HAP-1 (cell line): Measurements from ENCODE around the gene BCO2.

Experiments
- DNase-seq, 2 experiments: peaks; one replicate each; pipeline ENCODE4 v3.0.0-alpha.2; 2016 to 2020; ENCODE audit warnings: low spot score in 2 of 2
- H3K27me3 ChIP-seq: fragments of 250-450 bp; sonication (Bioruptor Pico); 2 replicates; pipeline ENCODE4 v1.5.1; 2020; ENCODE audit warnings: low read depth, mild to moderate bottlenecking, moderate library complexity
- H3K36me3 ChIP-seq: fragments of 250-450 bp; sonication (Bioruptor Pico); replicated peaks from 2 replicates; pipeline ENCODE4 v1.5.1; 2020; ENCODE audit warnings: mild to moderate bottlenecking
- H3K4me1 ChIP-seq: fragments of 250-450 bp; sonication (Bioruptor Pico); 2 replicates; pipeline ENCODE4 v1.5.1; 2020; ENCODE audit warnings: mild to moderate bottlenecking
- H3K4me3 ChIP-seq: fragments of 250-450 bp; sonication (Bioruptor Pico); 2 replicates; pipeline ENCODE4 v1.5.1; 2020; ENCODE audit warnings: mild to moderate bottlenecking, moderate library complexity
- H3K9me3 ChIP-seq: fragments of 250-450 bp; sonication (Bioruptor Pico); 2 replicates; pipeline ENCODE4 v1.5.1; 2020; ENCODE audit warnings: mild to moderate bottlenecking, moderate library complexity
- in situ Hi-C: fragments of 300-500 bp; cut with MboI; formaldehyde crosslinking; loops from 3 replicates; pipeline ENCODE4 v1.14.3; 2020; ENCODE audit warnings: low sequenced_read_pairs, inconsistent platforms, mixed read lengths

BCO2 gene

DNA sequence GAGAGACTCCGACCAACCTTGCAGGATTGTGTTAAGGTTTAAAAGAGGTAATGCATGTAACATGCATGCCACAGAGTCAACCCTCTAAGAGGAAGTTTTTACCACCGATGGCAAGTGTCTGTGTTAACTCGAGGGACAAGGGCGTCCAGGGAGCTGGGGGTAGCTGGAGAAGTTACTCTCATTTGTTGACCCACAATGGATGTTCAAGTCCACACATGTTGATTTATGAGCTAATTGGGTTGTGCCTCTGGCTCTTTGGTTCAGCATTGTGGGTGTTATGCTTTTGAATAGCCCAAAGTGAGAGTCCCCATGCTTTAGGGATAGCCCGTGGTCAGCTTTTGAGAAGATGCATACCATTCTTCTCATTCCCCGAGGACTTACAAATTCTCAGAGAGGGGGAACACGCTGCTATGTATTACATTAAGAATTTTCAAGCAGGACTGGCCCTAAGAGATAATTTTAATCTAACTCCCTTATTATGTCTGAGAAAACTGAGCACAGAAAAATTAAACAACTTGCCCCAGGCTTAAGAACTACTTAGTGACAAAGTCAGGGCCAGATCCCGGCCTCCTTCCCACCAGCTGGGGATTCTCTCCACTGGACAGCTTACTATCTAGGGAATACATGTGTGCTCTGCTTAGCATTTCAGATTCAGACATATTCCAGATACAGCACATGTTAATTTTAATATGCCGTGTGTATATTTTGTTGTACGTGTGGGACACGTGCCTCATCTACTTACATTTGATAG lies 90.5 kb downstream of the BCO2 start:
- in situ Hi-C loops: no loop called here
- Histone ChIP-seq H3K4me1 (no peaks in the 10 kb centered on the region), H3K27me3 (no peaks in the 10 kb centered on the region), H3K36me3 (no peaks in the 10 kb centered on the region), H3K4me3 (no peak overlapping the region), H3K9me3 (no peaks in the 10 kb centered on the region)
- DNase-seq: no peak

GRCh38 chr11:112266410-112266778 lies 91.1 kb downstream of the BCO2 start:
- DNase-seq: no peak
- no peak overlapping the region for H3K4me3 ChIP-seq
- no peaks in the 10 kb centered on the region for H3K36me3 ChIP-seq
- H3K9me3 ChIP-seq: no peaks in the 10 kb centered on the region
- no peaks in the 10 kb centered on the region for H3K4me1 ChIP-seq
- in situ Hi-C loops: no loop called here
- H3K27me3 ChIP-seq: no peaks in the 10 kb centered on the region

DNA sequence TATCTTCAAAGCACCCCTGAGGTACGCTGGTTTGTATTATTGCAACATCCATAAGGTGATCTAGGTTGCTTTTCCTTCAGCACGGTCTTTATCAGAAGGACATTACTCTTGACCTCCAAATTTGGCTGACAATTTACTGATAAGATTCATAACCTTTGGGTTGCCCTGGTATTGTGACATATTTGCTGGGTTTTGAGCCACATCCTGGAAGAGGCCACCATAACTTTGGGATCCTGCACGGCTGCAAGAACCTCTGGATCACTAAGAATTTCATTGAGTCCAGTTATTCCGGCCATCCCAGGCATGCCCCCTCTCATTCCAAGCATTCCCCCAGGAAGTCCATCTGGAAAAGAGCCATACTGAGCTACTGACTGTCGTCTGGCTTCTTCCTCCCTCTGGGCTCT lies 91.9 kb downstream of the BCO2 start:
- no peak overlapping the region for H3K4me3 ChIP-seq
- in situ Hi-C loops: no loop called here
- H3K27me3 ChIP-seq: no peaks in the 10 kb centered on the region
- H3K9me3 ChIP-seq: no peaks in the 10 kb centered on the region
- no peaks in the 10 kb centered on the region for H3K4me1 ChIP-seq
- no peaks in the 10 kb centered on the region for H3K36me3 ChIP-seq
- DNase-seq: no peak

- Histone ChIP-seq H3K9me3 (no peaks in the 10 kb centered on the region), H3K4me3 (no peak overlapping the region), H3K27me3 (no peaks in the 10 kb centered on the region), H3K4me1 (no peaks in the 10 kb centered on the region), H3K36me3 (no peaks in the 10 kb centered on the region)
- DNase-seq: no peak
- in situ Hi-C loops: no loop called here
Measured at GRCh38 chr11:112268406-112268805, 93.1 kb downstream of the BCO2 start.
